Small intestine (tissue), 16 donors: ENCODE data around the gene EXOSC9. TPM values are rescaled to one million over a fixed set of nuclear protein-coding genes. Genes with fewer than 3 reads are reported as not detected.
"Not testable (repeated sequence)": the region's sequence is repeated elsewhere in the genome, so short reads cannot be mapped to it uniquely, and the experiment has no call there.

Experiments used
- DNase-seq, 2 donors: peaks; one replicate each; pipeline versions ENCODE4 v3.0.0 to v3.0.0-alpha.2; 2013
- FAIRE-seq: peaks from 2 replicates; lab custom pipeline; 2012; peaks lifted over from hg19 to GRCh38; lab: Jason Lieb, UNC
- H3K27ac ChIP-seq, 3 donors: one replicate each; pipeline ENCODE4 v1.5.1; 2013; ENCODE audit warnings: low read length in 2 of 3, mild to moderate bottlenecking in 2 of 3, control low read depth in 1 of 3, inconsistent platforms in 1 of 3, low read depth in 1 of 3, moderate library complexity in 1 of 3
- H3K27me3 ChIP-seq, 3 donors: one replicate each; pipeline ENCODE4 v1.6.1; 2013; ENCODE audit warnings: low read length in 3 of 3, inconsistent platforms in 1 of 3; ENCODE audit not compliant: control insufficient read depth in 3 of 3, insufficient read depth in 3 of 3
- H3K36me3 ChIP-seq, 3 donors: one replicate each; pipeline ENCODE4 v1.6.1; 2013; ENCODE audit warnings: low read length in 3 of 3, inconsistent platforms in 1 of 3, low read depth in 1 of 3, mild to moderate bottlenecking in 1 of 3, moderate library complexity in 1 of 3; ENCODE audit not compliant: control insufficient read depth in 3 of 3, insufficient read depth in 2 of 3
- H3K4me1 ChIP-seq, 3 donors: one replicate each; pipeline ENCODE4 v1.6.1; 2013; ENCODE audit warnings: low read length in 2 of 3, inconsistent platforms in 1 of 3, low read depth in 1 of 3, mild to moderate bottlenecking in 1 of 3, moderate library complexity in 1 of 3; ENCODE audit not compliant: control insufficient read depth in 3 of 3, insufficient read depth in 2 of 3
- H3K4me3 ChIP-seq, 3 donors: one replicate each; pipeline ENCODE4 v1.5.1; 2013; ENCODE audit warnings: low read length in 3 of 3, control low read depth in 1 of 3, inconsistent platforms in 1 of 3, low read depth in 1 of 3, mild to moderate bottlenecking in 1 of 3, moderate library complexity in 1 of 3
- H3K9me3 ChIP-seq, 2 donors: one replicate each; pipeline ENCODE4 v1.6.1; 2013; ENCODE audit warnings: low read depth in 1 of 2, low read length in 1 of 2; ENCODE audit not compliant: control insufficient read depth in 2 of 2, insufficient read depth in 1 of 2
- WGBS, 3 donors: extraction: QIAGEN DNeasy Blood & Tissue Kit; methylation state at CpG; one replicate each; pipeline ENCODE4 v1.1.7; 2013; 5-methylcytosine and 5-hydroxymethylcytosine counted together
- long read RNA-seq, 10 donors: transcript quantifications; one replicate each; lab custom pipeline, GENCODE V29; 2026
- polyA plus RNA-seq, 4 donors: library from polyadenylated mRNA; stranded (reverse) in 3 of 4; unstranded in 1 of 4; fragments of 200-250 nt in 3 of 4; fragments of 120-200 nt in 1 of 4; gene quantifications; one replicate each; pipeline versions ENCODE4 v1.2.1 to v1.2.3, GENCODE V29; 2013
- donor health status: healthy with polysubstance abuse.
- donor health status: control.
- donor health status: control.
- donor health status: Bipolar disorder and iron deficiency.
- donor health status: healthy.

The EXOSC9 gene, protein sequence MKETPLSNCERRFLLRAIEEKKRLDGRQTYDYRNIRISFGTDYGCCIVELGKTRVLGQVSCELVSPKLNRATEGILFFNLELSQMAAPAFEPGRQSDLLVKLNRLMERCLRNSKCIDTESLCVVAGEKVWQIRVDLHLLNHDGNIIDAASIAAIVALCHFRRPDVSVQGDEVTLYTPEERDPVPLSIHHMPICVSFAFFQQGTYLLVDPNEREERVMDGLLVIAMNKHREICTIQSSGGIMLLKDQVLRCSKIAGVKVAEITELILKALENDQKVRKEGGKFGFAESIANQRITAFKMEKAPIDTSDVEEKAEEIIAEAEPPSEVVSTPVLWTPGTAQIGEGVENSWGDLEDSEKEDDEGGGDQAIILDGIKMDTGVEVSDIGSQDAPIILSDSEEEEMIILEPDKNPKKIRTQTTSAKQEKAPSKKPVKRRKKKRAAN
- 10 to 100 TPM in 3 of 4 donors, 1 to 10 TPM in 1; 9.8 to 24.1 (median 17.1) TPM for polyA plus RNA-seq
- long read RNA-seq, donor 1, transcript EXOSC9-201 (12 exons, 1,481 nt), result major isoform, 5 of 44 reads
- long read RNA-seq, donor 1, partial matches to known transcripts, result 24 of 44 reads
- long read RNA-seq, donor 1, other reads (novel, unspliced or antisense), result 13 of 44 reads
- long read RNA-seq, donor 2, partial matches to known transcripts, result 0 of 2 reads
- long read RNA-seq, donor 2, other reads (novel, unspliced or antisense), result 0 of 2 reads
- long read RNA-seq, donor 3, partial matches to known transcripts, result 5 of 7 reads
- long read RNA-seq, donor 3, other reads (novel, unspliced or antisense), result 0 of 7 reads
- long read RNA-seq, donor 4, partial matches to known transcripts, result 0 of 1 reads
- long read RNA-seq, donor 4, other reads (novel, unspliced or antisense), result 0 of 1 reads
- long read RNA-seq, donor 5, partial matches to known transcripts, result 0 of 1 reads
- long read RNA-seq, donor 5, other reads (novel, unspliced or antisense), result 0 of 1 reads
- long read RNA-seq, donor 6, partial matches to known transcripts, result 0 of 4 reads
- long read RNA-seq, donor 6, other reads (novel, unspliced or antisense), result 0 of 4 reads
- long read RNA-seq, donor 7, transcript EXOSC9-201 (12 exons, 1,481 nt), result major isoform, 8 of 19 reads
- long read RNA-seq, donor 7, partial matches to known transcripts, result 10 of 19 reads
- long read RNA-seq, donor 7, other reads (novel, unspliced or antisense), result 0 of 19 reads
- long read RNA-seq, donor 8, result 0 reads
- long read RNA-seq, donor 9, partial matches to known transcripts, result 0 of 1 reads
- long read RNA-seq, donor 9, other reads (novel, unspliced or antisense), result 0 of 1 reads
- long read RNA-seq, donor 10, transcript EXOSC9-201 (12 exons, 1,481 nt), result major isoform, 6 of 34 reads
- long read RNA-seq, donor 10, partial matches to known transcripts, result 28 of 34 reads
- long read RNA-seq, donor 10, other reads (novel, unspliced or antisense), result 0 of 34 reads

DNA sequence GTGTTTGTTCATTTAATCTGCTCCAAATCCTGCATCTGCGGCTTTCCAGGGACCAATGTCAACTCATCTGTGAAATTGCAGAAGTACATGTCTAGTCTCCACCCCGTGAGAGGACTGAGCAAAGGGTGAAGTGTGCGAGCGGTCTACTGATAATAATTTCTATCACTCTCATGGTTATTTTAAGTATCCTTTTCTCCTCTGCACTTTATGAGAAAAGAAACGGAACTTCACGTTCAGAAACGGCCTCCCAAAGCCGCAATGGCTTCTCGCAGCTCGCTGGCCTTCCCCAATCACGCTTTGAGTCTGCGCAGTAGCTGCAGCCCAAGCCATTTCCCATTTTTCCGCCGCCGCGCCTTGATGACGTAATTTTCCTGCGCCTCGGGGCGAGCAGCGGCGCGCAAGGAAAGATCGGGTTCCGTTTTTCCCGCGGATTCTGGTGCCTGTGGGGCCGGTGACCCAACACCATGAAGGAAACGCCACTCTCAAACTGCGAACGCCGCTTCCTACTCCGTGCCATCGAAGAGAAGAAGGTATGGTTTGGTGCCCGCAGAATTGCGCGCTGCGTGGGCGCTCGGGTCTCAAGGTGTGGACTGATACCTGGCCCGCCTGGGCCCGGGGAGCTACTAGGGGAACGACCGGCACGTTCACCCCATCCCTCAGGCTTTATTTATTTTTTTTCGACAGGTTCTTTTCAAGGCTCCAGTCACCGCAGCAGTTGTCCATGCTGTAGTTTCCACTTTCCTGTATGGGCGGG, at the start of gene EXOSC9:
Gene EXOSC9, plus strand, starts transcription at position 363 of the 754 bp plus-strand sequence. Its CDS starts 102 bp downstream, at position 465.
- Histone ChIP-seq H3K4me3 (peak within 1 kb of the TSS; percentile 76 to 98 (median 84)), H3K36me3 (peaks cover 2 to 14% (median 3%) of the 10 kb centered on the region in 3 donors), H3K9me3 (no peaks in the 10 kb centered on the region), H3K27ac (peak within 1 kb of the TSS; percentile 84 to 94 (median 87)), H3K27me3 (no peaks in the 10 kb centered on the region), H3K4me1 (peaks cover 0 to 15% (median 0%) of the 10 kb centered on the region in 3 donors)
- DNase-seq (peak; percentile 94 to 99), FAIRE-seq (no peak)
- WGBS, 3 donors, result 0% methylated on average over 48 of the region's 48 CpGs

DNA sequence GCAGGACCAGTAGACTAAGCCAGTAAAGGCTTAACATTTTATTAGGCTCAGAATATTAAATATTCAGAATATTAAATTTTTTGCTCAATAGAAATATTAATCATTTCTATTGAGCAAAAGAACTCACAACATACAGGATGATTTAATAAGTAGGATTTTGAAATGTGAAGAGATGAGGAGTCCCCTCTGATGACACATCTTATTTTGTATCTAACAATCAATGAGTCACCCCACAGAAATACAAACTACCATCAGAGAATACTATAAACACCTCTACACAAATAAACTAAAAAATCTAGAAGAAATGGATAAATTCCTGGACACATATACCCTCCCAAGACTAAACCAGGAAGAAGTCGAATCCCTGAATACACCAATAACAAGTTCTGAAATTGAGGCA, 49.0 kb upstream of the EXOSC9 start:
- not testable (repeated sequence) for FAIRE-seq, H3K4me3 ChIP-seq, H3K36me3 ChIP-seq, H3K27me3 ChIP-seq, H3K9me3 ChIP-seq, DNase-seq, H3K27ac ChIP-seq, H3K4me1 ChIP-seq
- WGBS, 3 donors, result 73 to 90% (median 80%) methylated on average over 1 of the region's 1 CpG

DNA sequence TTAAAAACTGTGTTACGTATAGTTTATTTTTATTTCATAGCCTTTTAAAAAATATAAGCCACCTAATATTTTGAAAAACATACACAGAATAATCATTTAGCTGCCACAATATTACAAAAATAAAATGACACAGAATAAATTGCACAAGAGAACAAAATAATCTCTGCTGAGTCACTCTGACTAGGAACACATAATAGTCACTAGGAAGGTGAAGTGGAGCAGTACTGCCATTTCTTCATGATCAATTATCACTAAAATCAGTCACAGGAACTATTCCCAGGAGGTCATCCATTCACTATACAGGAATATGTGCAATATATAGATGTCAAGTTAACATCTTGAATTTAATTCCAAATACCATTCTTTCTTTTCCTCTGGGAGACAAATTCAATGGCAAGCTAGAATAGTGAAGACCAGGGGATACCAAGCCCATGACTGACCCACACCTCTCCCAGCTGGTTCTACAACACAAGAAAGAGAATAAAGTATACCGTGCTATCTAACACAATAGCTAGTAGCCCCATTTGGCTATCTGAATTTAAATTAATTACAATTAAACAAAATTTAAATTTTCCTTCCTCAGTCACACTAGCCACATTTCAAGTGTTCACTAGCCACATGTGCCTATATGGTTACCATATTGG, 42.1 kb upstream of the EXOSC9 start:
- DNase-seq, result no peak
- H3K27ac ChIP-seq, result no peak overlapping the region
- H3K9me3 ChIP-seq, result no peaks in the 10 kb centered on the region
- H3K4me1 ChIP-seq, result no peaks in the 10 kb centered on the region
- no peak overlapping the region for H3K4me3 ChIP-seq
- no peaks in the 10 kb centered on the region for H3K36me3 ChIP-seq
- peak; percentile 5 for FAIRE-seq
- WGBS, 3 donors, result 87 to 95% (median 94%) methylated on average over 2 of the region's 2 CpGs
- H3K27me3 ChIP-seq, result peaks cover 4 to 26% (median 7%) of the 10 kb centered on the region in 3 donors

DNA sequence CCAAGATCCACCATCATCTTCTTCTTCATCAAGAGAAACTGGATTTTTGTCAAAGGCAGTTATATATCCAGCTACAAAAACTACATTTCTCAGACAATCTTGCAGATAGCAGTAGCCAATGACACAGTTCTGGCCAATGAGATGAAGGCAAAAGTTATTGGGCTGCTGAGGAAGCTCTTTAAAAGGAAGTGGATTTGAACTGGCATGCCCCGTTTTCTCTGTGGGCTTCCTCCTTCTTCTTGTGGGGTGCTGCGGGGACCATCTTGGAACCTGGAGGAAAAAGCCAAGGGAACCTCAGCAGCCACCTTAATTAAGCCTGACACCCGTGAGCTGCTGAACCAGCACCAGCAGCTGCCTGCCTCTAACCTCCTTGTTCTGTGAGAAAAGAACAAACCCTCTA, 40.9 kb upstream of the EXOSC9 start:
- H3K4me1 ChIP-seq, result peaks cover 0 to 2% (median 0%) of the 10 kb centered on the region in 3 donors
- no peak overlapping the region for H3K4me3 ChIP-seq
- 41 to 59% (median 54%) methylated on average over 3 of the region's 3 CpGs for WGBS, 3 donors
- DNase-seq (no peak), FAIRE-seq (no peak)
- H3K27me3 ChIP-seq, result peaks cover 4 to 38% (median 11%) of the 10 kb centered on the region in 3 donors
- H3K9me3 ChIP-seq, result no peaks in the 10 kb centered on the region
- no peak overlapping the region for H3K27ac ChIP-seq
- no peaks in the 10 kb centered on the region for H3K36me3 ChIP-seq

DNA sequence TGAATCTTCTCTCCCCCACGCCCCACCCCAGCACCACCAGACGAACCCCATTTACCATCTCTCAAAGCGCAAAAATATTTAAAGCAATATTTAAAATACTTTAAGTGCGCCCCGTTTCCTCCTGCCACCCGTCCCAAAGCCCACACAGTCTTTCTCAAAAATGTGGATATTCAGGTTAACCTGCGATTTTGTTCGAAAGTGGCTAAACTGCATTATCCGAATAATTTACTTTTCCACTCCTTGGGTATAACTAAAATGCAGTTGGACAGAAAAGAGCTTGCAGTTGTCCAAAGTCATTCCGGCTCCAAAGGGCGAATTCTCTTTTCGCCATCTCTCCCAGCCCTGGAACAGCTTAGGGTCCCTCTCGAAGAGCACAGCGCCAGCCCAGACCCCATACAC, 36.8 kb upstream of the EXOSC9 start:
- no peak for DNase-seq
- no peak for FAIRE-seq
- H3K27me3 ChIP-seq, result peaks cover 4 to 61% (median 18%) of the 10 kb centered on the region in 3 donors
- no peaks in the 10 kb centered on the region for H3K9me3 ChIP-seq
- no peaks in the 10 kb centered on the region for H3K36me3 ChIP-seq
- H3K4me1 ChIP-seq, result peaks cover 0 to 2% (median 0%) of the 10 kb centered on the region in 3 donors
- 17 to 28% (median 23%) methylated on average over 14 of the region's 14 CpGs for WGBS, 3 donors
- H3K4me3 ChIP-seq, result peak overlapping the region in 1 of 3 donors; percentile 32
- H3K27ac ChIP-seq, result no peak overlapping the region

DNA sequence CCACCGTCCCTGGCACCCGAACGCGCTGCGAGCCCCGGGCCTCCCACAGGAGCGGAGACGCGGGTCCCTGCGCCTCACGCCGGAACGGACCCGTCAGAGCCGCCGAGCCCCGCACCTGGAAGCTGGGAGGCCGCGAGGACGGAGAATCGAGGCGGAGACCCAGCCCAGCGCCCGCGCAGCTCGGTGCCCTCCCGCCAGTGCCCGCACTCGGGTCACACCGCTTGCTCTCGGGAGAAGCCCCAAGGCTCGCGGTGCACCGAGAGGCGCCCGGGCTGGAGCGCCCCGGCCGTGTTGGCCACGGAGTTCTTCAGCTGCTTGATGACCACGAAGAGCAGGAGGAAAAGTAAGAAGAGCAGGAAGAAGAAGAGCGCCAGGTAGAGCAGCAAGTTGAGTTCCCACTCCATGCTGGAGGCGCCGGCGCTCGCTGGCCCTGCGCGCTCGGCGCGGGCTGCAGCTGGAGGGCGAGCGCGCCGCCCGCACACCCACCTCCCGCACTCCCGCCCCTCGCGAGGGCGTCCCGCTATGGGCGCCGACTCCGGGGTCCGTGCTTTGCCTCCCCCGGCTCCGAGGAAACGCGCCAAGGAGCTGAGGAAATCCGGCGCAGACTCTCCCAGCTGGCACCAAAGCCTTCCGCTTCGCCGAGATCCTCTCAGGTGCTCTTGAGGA, 36.3 kb upstream of the EXOSC9 start, which contains the start of gene SMIM43:
Gene SMIM43, minus strand, starts transcription at position 463 of the 666 bp plus-strand sequence. Its CDS starts 59 bp downstream, at position 404.
- no peaks in the 10 kb centered on the region for H3K36me3 ChIP-seq
- DNase-seq (peak in 1 of 2 donors; percentile 36), FAIRE-seq (no peak)
- peak within 1 kb of the TSS in 1 of 3 donors; percentile 32 for H3K4me3 ChIP-seq
- H3K9me3 ChIP-seq, result no peaks in the 10 kb centered on the region
- peaks cover 0 to 2% (median 0%) of the 10 kb centered on the region in 3 donors for H3K4me1 ChIP-seq
- H3K27ac ChIP-seq, result no peak within 1 kb of the TSS
- H3K27me3 ChIP-seq, result peaks cover 4 to 61% (median 18%) of the 10 kb centered on the region in 3 donors
- 1 to 6% (median 3%) methylated on average over 63 to 75 of the region's 75 CpGs for WGBS, 3 donors
